GM18951 (cell line): ENCODE results near the gene DCHS1.
"Not testable (repeated sequence)": the region's sequence is repeated elsewhere in the genome, so short reads cannot be mapped to it uniquely, and the experiment has no call there.

Experiments used
- POLR2A ChIP-seq: IDR thresholded peaks from 4 replicates; pipeline ENCODE4 v1.6.1; 2011; ENCODE audit warnings: mild to moderate bottlenecking; ENCODE audit not compliant: insufficient read length, insufficient read depth; ENCODE audit errors: extremely low read depth
- in situ Hi-C: fragments of 300-500 bp; cut with MboI; formaldehyde crosslinking; loops from one replicate; pipeline ENCODE4 v1.12.0; 2022; ENCODE audit warnings: low sequenced_read_pairs, mixed read lengths, inconsistent platforms; ENCODE audit not compliant: unreplicated experiment

The DCHS1 gene, protein sequence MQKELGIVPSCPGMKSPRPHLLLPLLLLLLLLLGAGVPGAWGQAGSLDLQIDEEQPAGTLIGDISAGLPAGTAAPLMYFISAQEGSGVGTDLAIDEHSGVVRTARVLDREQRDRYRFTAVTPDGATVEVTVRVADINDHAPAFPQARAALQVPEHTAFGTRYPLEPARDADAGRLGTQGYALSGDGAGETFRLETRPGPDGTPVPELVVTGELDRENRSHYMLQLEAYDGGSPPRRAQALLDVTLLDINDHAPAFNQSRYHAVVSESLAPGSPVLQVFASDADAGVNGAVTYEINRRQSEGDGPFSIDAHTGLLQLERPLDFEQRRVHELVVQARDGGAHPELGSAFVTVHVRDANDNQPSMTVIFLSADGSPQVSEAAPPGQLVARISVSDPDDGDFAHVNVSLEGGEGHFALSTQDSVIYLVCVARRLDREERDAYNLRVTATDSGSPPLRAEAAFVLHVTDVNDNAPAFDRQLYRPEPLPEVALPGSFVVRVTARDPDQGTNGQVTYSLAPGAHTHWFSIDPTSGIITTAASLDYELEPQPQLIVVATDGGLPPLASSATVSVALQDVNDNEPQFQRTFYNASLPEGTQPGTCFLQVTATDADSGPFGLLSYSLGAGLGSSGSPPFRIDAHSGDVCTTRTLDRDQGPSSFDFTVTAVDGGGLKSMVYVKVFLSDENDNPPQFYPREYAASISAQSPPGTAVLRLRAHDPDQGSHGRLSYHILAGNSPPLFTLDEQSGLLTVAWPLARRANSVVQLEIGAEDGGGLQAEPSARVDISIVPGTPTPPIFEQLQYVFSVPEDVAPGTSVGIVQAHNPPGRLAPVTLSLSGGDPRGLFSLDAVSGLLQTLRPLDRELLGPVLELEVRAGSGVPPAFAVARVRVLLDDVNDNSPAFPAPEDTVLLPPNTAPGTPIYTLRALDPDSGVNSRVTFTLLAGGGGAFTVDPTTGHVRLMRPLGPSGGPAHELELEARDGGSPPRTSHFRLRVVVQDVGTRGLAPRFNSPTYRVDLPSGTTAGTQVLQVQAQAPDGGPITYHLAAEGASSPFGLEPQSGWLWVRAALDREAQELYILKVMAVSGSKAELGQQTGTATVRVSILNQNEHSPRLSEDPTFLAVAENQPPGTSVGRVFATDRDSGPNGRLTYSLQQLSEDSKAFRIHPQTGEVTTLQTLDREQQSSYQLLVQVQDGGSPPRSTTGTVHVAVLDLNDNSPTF (N-terminal part only)

GRCh38 chr11:6655790-6656583 lies at the start of gene DCHS1:
DCHS1 (minus strand) TSS chr11:6655809; CDS start chr11:6641613, 14,196 bp downstream.
- in situ Hi-C loops: no loop called here
- no peak for TF ChIP-seq POLR2A

DNA sequence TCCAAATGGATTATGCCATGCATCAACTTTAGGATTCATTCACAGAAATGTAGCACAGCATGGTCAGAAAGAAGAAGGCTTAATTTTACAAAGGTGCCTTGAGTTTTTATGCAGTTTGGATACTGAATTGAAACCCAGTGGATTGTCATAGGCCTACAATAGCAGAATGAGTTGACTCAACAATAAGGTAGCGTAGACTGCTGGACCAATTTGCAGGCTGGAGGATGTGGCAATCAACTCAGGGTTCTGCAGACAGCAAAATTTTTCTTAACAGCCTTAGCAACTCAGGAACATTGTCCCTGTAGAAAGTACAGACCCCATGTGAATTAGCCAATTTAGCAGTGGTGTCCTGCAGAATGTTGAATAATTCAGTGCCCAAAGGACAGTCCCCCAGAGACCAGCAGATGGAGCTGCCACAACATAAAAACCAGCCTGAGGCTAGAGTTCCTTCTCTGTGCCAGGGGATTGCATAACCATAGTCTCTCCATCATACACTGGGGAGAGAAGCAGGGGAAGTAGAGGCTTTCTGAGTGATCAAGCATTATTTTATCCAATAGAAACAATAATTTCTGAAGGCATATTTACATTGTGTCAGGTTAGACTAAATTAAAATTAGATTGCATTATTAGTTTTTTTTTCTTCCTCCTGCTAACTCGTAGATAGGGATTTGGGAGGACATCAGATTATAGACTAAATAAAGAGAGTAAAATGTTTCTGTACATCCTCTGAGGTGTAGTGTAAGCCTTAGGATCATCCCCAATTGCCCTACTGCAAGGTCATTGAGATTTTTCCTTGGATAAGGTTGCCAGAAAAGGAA lies 47.8 kb upstream of the DCHS1 start:
- TF ChIP-seq POLR2A: no peak
- in situ Hi-C loops: no loop called here

DNA sequence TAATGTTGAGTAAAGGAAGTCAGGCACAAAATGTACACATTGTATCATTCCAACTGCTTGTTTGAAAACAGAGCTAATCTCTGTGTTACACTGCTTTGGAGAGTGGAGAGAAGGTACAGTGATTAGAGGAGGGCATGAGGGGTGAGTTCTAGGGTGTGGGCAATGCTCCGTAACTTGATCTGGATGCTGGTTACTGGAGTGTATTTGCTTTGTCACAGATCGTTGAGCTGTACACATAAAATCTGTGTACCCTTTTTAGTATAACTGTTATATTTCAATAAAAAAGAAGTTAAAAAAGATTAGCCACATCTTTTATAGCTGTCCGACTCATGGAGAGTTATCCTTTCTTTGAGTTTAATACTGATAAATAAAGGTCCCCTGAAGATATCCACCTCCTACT lies 46.3 kb upstream of the DCHS1 start:
- in situ Hi-C loops: not testable (repeated sequence)

GRCh38 chr11:6695377-6695776 lies 39.8 kb upstream of the DCHS1 start:
- in situ Hi-C loops: no loop called here

GRCh38 chr11:6694229-6694535 lies 38.6 kb upstream of the DCHS1 start:
- TF ChIP-seq POLR2A: no peak
- in situ Hi-C loops: no loop called here

More at GRCh38 chr11:6695377-6695776, 39.8 kb upstream of the DCHS1 start:
- TF ChIP-seq POLR2A: no peak

DNA sequence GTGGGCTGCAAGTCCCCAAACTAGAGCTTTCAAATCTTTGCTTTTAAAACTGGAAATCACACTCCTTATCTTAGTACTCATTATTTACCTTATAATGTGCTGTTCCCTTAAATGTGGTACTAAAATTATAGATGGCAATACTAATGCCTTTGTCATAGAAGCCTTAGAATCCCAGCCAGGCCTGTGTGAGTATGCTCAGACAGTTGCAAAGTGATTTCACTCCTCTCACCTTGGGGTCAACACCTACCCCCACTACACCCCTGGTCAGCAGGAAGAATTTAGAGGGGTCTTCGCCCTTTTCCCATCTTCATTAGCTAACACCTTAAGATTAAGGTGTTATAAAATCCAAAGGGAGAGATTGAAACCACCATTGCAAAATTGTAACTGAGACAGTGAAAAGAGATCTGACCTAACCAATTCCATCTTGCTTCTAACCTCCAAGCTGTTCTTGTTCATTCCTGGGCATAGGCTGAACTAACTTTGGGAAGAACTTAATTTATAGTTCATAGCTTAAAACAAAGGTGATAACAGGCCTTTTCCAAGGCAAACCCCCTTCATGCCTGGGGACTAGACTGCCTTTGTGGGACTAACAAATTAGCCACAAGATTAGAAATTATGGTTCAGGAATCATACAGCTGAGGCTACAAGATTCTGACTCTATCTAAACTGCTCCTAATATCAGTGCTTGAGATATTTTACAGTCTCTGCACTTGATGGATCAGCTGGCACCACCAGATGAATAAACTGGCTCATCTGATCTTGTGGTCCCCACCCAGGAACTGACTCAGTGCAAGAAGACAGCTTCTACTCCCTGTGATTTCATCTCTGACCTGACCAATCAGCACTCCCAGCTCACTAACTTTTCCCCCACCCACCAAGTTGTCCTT lies 38.0 kb upstream of the DCHS1 start:
- TF ChIP-seq POLR2A: no peak
- in situ Hi-C loops: no loop called here

- no peak for TF ChIP-seq POLR2A
- in situ Hi-C loops: no loop called here
Observed at GRCh38 chr11:6692128-6692527, 36.5 kb upstream of the DCHS1 start.

- in situ Hi-C loops: not testable (repeated sequence)
Observed at GRCh38 chr11:6690431-6691132, 35.0 kb upstream of the DCHS1 start.

GRCh38 chr11:6687876-6688275 lies 32.3 kb upstream of the DCHS1 start:
- no peak for TF ChIP-seq POLR2A
- in situ Hi-C loops: loop anchor here (10.0 kb wide), 1 partner anchor 153 kb away; no protein-coding TSS in a partner anchor

DNA sequence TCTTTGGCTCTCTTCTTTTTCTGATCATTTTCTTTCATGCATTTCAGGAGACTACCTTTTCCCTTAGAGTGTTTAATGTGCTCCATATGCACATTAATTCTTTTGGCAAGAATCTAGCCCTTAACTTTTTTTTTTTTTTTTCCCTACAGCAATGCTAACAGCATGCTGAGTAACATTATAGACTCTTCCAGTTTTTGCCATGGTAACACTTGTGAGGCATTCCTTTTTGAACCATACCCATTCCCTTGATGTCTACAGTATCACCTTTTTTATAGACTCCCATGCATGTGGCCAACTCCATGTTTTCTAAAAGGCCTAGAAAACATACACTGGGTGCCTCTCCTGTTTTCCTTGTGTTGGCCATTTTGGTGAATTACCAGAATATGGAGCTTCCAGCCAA lies 30.4 kb upstream of the DCHS1 start:
- in situ Hi-C loops: loop anchor here (10.0 kb wide), 1 partner anchor 151 kb away; no protein-coding TSS in a partner anchor
- TF ChIP-seq POLR2A: no peak

DNA sequence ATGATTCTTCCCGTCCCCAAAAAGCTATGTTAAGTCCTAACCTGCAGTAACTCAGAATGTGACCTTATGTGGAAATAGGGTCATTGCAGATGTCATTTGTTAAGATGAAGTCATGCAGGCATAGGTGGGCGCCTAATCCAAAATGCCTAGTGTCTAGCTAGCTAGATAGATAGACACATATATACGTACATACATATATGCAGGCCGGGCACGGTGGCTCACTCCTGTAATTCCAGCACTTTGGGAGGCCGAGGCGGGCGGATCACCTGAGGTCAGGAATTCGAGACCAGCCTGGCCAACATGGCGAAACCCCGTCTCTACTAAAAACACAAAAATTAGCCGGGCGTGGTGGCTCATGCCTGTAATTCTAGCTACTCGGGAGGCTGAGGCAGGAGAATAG lies 28.5 kb upstream of the DCHS1 start:
- in situ Hi-C loops: loop anchor here (10.0 kb wide), 1 partner anchor 149 kb away; no protein-coding TSS in a partner anchor
